ENCODE data around the gene SERPINB6. TPM values are rescaled to one million over a fixed set of nuclear protein-coding genes. Genes with fewer than 3 reads are reported as not detected.

The SERPINB6 gene
- total RNA-seq, 1 experiment from 2014 or later: 131 TPM

DNA sequence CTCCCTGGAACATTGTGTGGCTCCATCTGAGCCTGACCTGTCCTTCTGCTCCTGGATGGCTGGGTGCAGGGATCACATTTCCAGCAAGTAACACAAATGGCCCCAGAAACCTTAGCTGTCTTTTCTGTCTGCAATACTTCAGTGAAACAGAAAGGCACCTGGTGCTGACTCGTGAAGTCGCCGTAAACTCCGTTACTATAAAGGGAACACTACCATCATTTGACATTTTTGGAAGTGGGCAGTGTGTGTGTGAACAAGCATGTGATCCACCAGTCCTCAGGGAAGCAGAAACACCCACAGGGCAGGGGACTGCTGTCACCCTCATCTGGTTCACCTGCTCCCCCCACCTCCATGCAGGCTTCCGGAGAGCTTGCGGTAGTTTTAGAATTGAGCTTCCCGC lies 23.9 kb downstream of the SERPINB6 start:
- in situ Hi-C loops (cut with HindIII; ENCODE audit: low pct_unique_long_range_greater_than_20kb, low sequenced_read_pairs): no loop called here
- H3K4me3 ChIP-seq (ENCODE audit: low read depth in 2 of 2, low read length in 2 of 2): no peak overlapping the region
- intact Hi-C loops (cut with micrococcal nuclease; ENCODE audit: unreplicated experiment): no loop called here
- ATAC-seq (no peak), DNase-seq (ENCODE audit: low read depth, low spot score) (no peak)
- no peaks in the 10 kb centered on the region for H3K27me3 ChIP-seq (ENCODE audit: control insufficient read depth, insufficient read depth, low read length)
- ChIA-PET CTCF (no interaction called here), POLR2A (no interaction called here)
- no peak for TF ChIP-seq POLR2AphosphoS5 (IDR thresholded peaks at IDR 0.05; ENCODE audit: low read depth, low read length)
- TF ChIP-seq, protein P1, sequence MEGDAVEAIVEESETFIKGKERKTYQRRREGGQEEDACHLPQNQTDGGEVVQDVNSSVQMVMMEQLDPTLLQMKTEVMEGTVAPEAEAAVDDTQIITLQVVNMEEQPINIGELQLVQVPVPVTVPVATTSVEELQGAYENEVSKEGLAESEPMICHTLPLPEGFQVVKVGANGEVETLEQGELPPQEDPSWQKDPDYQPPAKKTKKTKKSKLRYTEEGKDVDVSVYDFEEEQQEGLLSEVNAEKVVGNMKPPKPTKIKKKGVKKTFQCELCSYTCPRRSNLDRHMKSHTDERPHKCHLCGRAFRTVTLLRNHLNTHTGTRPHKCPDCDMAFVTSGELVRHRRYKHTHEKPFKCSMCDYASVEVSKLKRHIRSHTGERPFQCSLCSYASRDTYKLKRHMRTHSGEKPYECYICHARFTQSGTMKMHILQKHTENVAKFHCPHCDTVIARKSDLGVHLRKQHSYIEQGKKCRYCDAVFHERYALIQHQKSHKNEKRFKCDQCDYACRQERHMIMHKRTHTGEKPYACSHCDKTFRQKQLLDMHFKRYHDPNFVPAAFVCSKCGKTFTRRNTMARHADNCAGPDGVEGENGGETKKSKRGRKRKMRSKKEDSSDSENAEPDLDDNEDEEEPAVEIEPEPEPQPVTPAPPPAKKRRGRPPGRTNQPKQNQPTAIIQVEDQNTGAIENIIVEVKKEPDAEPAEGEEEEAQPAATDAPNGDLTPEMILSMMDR (IDR thresholded peaks at IDR 0.05): no peak
- no peak overlapping the region for H3K27ac ChIP-seq (ENCODE audit: low read length)
- H3K9me3 ChIP-seq (ENCODE audit: control insufficient read depth, insufficient read depth, low read depth, low read length): no peaks in the 10 kb centered on the region
- peaks cover 6% of the 10 kb centered on the region; the same call in 1 of the 2 replicates for H3K36me3 ChIP-seq (ENCODE audit: control insufficient read depth, insufficient read depth, low read length)
- BruUV-seq (replicated peaks): no TSS peak
- H3K4me1 ChIP-seq (ENCODE audit: control insufficient read depth, insufficient read depth, low read length): 0 out of 2 replicates have a peak, but pooled peaks cover 3% of the 10 kb centered on the region

DNA sequence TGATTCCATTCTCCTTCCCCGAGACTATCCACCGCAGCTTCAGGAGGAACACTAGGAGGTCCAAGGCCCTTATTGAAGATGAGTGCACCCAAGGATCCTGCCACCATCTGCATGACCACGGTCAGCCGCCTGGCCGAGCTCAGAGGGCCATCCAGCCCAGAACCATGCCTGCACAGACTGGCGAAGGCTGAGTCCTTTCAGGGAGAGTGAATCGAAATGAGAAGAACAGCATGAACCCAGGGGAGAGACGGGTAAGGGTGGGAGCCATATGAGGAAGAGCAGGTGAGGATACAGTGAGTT lies 26.3 kb downstream of the SERPINB6 start:
- ChIA-PET POLR2A (no interaction called here), CTCF (no interaction called here)
- Histone ChIP-seq H3K27me3 (ENCODE audit: control insufficient read depth, insufficient read depth, low read length) (no peaks in the 10 kb centered on the region), H3K27ac (ENCODE audit: low read length) (no peak overlapping the region), H3K9me3 (ENCODE audit: control insufficient read depth, insufficient read depth, low read depth, low read length) (no peaks in the 10 kb centered on the region), H3K4me3 (ENCODE audit: low read depth in 2 of 2, low read length in 2 of 2) (no peak overlapping the region), H3K36me3 (ENCODE audit: control insufficient read depth, insufficient read depth, low read length) (no peaks in the 10 kb centered on the region), H3K4me1 (ENCODE audit: control insufficient read depth, insufficient read depth, low read length) (no peaks in the 10 kb centered on the region)
- in situ Hi-C loops (cut with HindIII; ENCODE audit: low pct_unique_long_range_greater_than_20kb, low sequenced_read_pairs): no loop called here
- DNase-seq (ENCODE audit: low read depth, low spot score) (no peak), ATAC-seq (no peak)
- TF ChIP-seq TCF7L2 (IDR thresholded peaks at IDR 0.05; ENCODE audit: low read depth, low read length) (no peak), POLR2AphosphoS5 (IDR thresholded peaks at IDR 0.05; ENCODE audit: low read depth, low read length) (no peak), SIN3A (IDR thresholded peaks at IDR 0.05; ENCODE audit: borderline replicate concordance, insufficient read depth, low read depth, low read length) (no peak)
- TF ChIP-seq, protein P1 (IDR thresholded peaks at IDR 0.05): no peak
- TF ChIP-seq, protein P2, sequence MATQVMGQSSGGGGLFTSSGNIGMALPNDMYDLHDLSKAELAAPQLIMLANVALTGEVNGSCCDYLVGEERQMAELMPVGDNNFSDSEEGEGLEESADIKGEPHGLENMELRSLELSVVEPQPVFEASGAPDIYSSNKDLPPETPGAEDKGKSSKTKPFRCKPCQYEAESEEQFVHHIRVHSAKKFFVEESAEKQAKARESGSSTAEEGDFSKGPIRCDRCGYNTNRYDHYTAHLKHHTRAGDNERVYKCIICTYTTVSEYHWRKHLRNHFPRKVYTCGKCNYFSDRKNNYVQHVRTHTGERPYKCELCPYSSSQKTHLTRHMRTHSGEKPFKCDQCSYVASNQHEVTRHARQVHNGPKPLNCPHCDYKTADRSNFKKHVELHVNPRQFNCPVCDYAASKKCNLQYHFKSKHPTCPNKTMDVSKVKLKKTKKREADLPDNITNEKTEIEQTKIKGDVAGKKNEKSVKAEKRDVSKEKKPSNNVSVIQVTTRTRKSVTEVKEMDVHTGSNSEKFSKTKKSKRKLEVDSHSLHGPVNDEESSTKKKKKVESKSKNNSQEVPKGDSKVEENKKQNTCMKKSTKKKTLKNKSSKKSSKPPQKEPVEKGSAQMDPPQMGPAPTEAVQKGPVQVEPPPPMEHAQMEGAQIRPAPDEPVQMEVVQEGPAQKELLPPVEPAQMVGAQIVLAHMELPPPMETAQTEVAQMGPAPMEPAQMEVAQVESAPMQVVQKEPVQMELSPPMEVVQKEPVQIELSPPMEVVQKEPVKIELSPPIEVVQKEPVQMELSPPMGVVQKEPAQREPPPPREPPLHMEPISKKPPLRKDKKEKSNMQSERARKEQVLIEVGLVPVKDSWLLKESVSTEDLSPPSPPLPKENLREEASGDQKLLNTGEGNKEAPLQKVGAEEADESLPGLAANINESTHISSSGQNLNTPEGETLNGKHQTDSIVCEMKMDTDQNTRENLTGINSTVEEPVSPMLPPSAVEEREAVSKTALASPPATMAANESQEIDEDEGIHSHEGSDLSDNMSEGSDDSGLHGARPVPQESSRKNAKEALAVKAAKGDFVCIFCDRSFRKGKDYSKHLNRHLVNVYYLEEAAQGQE (IDR thresholded peaks at IDR 0.05; ENCODE audit: insufficient read depth in 1 of 2, low read depth in 2 of 2, low read length in 1 of 2): no peak
- BruUV-seq (replicated peaks): no TSS peak
- intact Hi-C loops (cut with micrococcal nuclease; ENCODE audit: unreplicated experiment): no loop called here
